Mononuclear cell (primary cell): ENCODE data around the gene TUBB4B. TPM values are rescaled to one million over a fixed set of nuclear protein-coding genes. Genes with fewer than 3 reads are reported as not detected.

Experiments used
- H3K27me3 ChIP-seq: 2 replicates; pipeline ENCODE4 v1.6.0; 2011; ENCODE audit warnings: low read length, control low read depth; ENCODE audit not compliant: insufficient read depth
- H3K4me1 ChIP-seq: 2 replicates; pipeline ENCODE4 v1.5.1; 2011; ENCODE audit warnings: mild to moderate bottlenecking, low read length, control low read depth; ENCODE audit not compliant: insufficient read depth
- H3K4me3 ChIP-seq: 2 replicates; pipeline ENCODE4 v1.5.1; 2011; ENCODE audit warnings: mild to moderate bottlenecking, low read length, moderate library complexity
- H3K9me3 ChIP-seq: 2 replicates; pipeline ENCODE4 v1.5.1; 2011; ENCODE audit warnings: low read depth, mild to moderate bottlenecking, control low read depth, low read length
- total RNA-seq: library from RNA; depleted of rRNA; stranded (reverse); fragments of >200 nt; gene quantifications from one replicate; pipeline ENCODE4 v1.2.3, GENCODE V29; 2012

The TUBB4B gene
- total RNA-seq, 1 donor, result 67.9 TPM

- Histone ChIP-seq H3K27me3 (no peaks in the 10 kb centered on the region), H3K4me1 (peaks cover 16% of the 10 kb centered on the region), H3K9me3 (no peaks in the 10 kb centered on the region), H3K4me3 (no peak overlapping the region)
Measured at GRCh38 chr9:137228506-137228967, 12.6 kb upstream of the TUBB4B start.

DNA sequence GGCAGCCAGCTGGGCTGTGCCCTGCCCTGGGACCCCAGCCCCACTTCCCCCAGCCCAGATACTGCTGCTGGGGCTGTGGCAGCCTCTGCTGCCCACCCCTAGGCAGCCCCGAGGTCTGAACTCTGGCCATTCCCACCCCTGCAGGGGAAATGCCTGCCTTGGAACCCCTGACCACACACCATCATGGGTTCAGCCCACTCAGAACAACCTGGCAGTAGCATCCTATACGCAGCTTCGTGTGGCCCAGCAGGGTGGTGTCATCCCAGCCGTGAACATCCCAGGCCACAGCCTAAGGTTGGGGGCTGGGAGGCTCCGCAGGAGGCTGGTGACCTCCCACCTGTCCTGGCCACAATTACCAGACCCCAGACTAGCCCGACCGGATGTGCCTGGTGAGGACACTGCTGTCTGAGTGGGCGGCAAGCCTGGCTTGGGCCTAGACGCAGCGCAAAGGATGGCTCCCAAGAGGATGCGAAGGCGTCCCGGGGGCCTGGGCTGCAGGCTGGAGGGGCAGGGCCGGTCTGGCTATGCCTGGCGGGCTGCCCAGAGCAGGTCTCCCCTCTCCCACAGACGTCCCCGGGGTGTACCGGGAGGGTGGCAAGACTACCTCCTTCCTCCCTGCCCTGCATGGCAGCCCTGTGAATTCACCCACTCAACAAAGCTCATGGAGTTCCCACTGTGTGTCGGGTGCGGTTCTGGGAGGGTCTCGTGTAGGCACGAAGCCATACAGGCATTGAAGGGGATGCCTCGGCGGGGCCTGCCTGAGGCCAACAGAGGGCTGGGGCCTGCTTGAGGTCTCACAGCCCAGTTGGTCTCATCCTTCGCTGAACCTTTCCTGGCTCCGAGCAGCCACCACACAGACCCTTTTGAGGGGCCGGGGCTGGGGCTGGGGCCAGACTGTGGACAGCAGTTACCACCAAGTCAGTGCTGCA lies 11.9 kb upstream of the TUBB4B start:
- Histone ChIP-seq H3K27me3 (no peaks in the 10 kb centered on the region), H3K9me3 (no peaks in the 10 kb centered on the region), H3K4me3 (no peak overlapping the region)

DNA sequence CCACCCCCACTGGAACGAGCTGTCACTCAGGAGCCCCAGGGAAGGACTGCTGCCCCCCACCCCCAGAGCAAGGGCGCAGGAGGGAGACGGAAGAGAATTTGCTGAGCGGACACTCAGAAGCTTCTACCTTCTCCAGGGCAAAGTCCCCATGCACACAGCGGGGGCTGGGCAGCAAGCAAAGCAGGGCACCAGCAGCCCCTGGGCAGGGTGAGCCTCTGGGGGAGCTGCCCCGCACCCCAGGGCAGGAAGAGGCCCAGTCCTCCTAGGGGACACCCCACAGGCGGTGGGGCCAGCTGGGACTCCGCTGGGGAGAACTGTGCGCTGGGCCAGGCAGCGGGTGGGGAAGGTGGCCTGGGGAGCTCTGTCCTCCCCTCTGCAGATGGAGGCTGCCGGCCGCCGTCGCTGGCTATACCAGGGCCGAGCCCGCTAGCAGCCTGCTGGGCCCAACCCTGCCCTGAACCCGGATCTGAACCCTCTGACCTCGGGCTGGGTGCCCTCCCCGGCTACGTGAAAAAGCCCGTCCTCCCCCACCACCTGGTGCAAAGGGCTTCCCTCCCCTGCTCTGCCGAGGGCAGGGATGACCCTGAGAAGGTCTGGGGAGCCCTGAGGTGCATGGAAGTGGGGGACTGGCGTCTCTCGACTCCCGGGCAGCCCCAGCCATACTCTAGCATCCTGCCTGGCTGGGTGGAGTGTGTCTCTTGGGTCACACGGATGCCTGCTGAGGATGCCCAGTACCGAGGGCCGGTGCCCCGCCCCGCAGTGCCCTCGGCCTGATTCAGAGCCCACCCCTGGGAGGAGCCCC lies 11.0 kb upstream of the TUBB4B start:
- Histone ChIP-seq H3K4me1 (peaks cover 4% of the 10 kb centered on the region), H3K4me3 (no peak overlapping the region), H3K27me3 (no peaks in the 10 kb centered on the region), H3K9me3 (no peaks in the 10 kb centered on the region)

More for the DNA sequence above, 11.9 kb upstream of the TUBB4B start:
- H3K4me1 ChIP-seq, result peaks cover 10% of the 10 kb centered on the region

- peaks cover 4% of the 10 kb centered on the region for H3K4me1 ChIP-seq
- H3K9me3 ChIP-seq, result no peaks in the 10 kb centered on the region
- no peaks in the 10 kb centered on the region for H3K27me3 ChIP-seq
- no peak within 1 kb of the TSS for H3K4me3 ChIP-seq
Measured at GRCh38 chr9:137230705-137231371, 10.2 kb upstream of the TUBB4B start, which contains the start of gene SLC34A3. SLC34A3 (plus strand) TSS chr9:137230901; CDS start chr9:137231703, 802 bp downstream.

DNA sequence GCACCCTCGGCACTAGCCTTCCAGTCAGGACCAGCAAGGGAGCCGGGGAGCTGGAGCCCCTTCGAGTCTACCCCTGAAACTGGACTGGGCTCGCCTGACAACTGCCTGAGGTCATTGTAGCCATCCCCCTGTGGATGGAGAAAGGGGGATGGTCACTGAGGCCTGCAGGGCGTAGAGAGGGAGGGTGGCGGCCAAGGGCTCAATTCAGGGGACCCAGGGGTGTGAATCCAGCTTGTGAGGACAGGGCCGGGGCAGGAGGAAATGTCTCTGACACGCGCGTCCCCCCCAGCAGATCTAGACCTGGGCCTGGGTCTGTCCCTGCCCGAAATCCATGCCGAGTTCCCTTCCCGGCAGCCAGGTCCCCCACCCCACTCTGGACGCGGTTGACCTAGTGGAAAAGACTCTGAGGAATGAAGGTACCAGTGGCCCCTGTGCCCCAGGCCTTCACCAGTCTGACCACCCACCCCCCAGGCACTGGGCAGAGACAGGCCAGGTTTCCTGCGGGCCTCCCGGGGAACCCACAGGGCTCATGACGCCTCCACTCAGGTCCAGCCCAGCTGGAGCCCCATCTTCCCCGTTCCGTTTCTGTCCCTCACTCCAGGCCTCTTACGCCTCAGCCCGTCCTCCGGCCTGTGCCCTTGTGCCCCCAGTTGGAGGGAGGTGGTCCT lies 9.6 kb upstream of the TUBB4B start:
- Histone ChIP-seq H3K4me3 (no peak overlapping the region), H3K27me3 (no peaks in the 10 kb centered on the region), H3K9me3 (no peaks in the 10 kb centered on the region)

GRCh38 chr9:137232101-137232500 lies 9.0 kb upstream of the TUBB4B start:
- H3K4me3 ChIP-seq, result no peak overlapping the region
- H3K27me3 ChIP-seq, result no peaks in the 10 kb centered on the region
- no peaks in the 10 kb centered on the region for H3K9me3 ChIP-seq

More for the DNA sequence above, 9.6 kb upstream of the TUBB4B start:
- H3K4me1 ChIP-seq, result peaks cover 11% of the 10 kb centered on the region

GRCh38 chr9:137232510-137232909 lies 8.6 kb upstream of the TUBB4B start:
- H3K4me3 ChIP-seq, result no peak overlapping the region
- H3K9me3 ChIP-seq, result no peaks in the 10 kb centered on the region
- peaks cover 17% of the 10 kb centered on the region for H3K4me1 ChIP-seq
- no peaks in the 10 kb centered on the region for H3K27me3 ChIP-seq

More at GRCh38 chr9:137232101-137232500, 9.0 kb upstream of the TUBB4B start:
- H3K4me1 ChIP-seq, result peaks cover 17% of the 10 kb centered on the region

- H3K4me1 ChIP-seq, result peaks cover 17% of the 10 kb centered on the region
- H3K27me3 ChIP-seq, result no peaks in the 10 kb centered on the region
- H3K9me3 ChIP-seq, result no peaks in the 10 kb centered on the region
- no peak overlapping the region for H3K4me3 ChIP-seq
Measured at GRCh38 chr9:137233143-137233980, 7.7 kb upstream of the TUBB4B start.

DNA sequence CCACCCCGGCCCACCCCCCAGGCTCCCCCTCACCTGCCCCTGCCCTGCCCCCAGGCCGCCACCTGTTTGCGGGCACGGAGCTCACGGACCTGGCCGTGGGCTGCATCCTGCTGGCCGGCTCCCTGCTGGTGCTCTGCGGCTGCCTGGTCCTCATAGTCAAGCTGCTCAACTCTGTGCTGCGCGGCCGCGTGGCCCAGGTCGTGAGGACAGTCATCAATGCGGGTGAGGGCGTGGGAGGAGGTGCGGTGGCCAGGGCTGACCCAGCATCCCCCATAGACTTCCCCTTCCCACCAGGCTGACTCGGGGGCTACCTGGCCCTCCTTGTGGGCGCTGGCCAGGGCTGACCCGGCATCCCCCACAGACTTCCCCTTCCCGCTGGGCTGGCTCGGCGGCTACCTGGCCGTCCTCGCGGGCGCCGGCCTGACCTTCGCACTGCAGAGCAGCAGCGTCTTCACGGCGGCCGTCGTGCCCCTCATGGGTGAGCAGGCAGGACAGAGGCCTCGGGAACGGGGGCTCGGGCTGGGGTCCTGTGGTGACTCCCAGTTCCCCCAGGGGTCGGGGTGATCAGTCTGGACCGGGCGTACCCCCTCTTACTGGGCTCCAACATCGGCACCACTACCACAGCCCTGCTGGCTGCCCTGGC lies 6.9 kb upstream of the TUBB4B start:
- peaks cover 24% of the 10 kb centered on the region for H3K4me1 ChIP-seq
- H3K4me3 ChIP-seq, result no peak overlapping the region
- no peaks in the 10 kb centered on the region for H3K9me3 ChIP-seq
- no peaks in the 10 kb centered on the region for H3K27me3 ChIP-seq

DNA sequence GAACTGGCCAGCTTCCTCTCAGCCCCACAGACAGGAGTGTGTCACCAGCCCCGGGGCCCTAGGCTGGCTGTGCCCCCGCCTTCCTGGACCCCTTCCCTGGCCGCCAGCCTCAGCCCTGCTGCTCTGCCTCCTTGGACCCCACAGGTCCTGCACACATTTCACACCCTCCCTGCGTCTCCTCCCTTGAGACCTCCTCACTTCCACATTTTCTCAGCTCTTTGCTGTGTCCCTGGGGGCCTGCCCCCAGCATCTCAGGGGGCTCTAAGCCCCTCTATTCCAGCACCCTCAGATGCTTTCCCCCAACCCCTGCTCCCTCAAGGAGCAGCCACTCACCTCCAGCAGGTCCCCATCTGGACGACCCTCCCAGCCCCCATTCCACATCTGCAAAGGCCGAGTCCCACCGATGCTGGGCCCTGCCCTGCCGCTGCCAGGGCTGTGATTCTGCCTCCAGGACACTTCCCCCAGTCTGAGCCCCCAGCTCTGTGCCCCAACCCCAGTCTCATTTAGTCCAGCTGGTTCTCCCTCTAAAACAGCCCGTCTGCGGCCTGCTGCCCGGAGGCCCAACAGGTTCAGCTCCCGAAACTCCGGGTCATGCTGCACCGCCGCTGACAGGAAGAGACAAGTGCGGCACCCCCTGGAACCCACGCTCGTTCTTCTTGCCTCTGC lies 6.2 kb upstream of the TUBB4B start:
- Histone ChIP-seq H3K4me1 (peaks cover 31% of the 10 kb centered on the region), H3K9me3 (no peaks in the 10 kb centered on the region), H3K4me3 (no peak overlapping the region), H3K27me3 (no peaks in the 10 kb centered on the region)

DNA sequence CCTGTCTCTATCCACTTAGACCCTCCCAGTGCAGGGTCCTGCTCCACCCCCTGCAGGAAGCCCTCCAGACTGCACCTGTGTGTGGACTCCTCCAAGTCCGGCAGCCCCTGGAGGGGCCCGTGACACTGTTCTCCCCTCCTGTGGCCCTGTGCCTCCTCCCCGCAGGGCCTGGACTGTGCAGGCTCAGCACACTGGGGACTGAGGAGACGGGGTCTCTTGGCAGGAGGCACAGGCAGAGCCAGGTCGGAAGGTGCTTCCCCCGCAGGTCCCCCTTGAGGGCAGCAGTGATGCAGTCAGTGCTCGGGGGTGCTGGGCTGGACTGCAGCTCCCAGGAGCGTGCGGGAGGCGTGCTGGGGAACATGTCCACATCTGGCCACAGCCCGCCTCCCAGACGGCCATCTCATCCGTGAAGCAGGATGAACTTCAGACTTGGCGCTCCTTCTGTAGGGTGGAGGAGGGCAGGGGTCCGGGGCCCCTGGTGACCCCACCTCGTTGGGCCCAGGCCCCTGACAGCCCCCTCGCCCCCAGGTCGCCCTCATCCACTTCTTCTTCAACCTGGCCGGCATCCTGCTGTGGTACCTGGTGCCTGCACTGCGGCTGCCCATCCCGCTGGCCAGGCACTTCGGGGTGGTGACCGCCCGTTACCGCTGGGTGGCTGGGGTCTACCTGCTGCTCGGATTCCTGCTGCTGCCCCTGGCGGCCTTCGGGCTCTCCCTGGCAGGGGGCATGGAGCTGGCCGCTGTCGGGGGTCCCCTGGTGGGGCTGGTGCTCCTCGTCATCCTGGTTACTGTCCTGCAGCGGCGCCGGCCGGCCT lies 5.5 kb upstream of the TUBB4B start:
- no peak overlapping the region for H3K4me3 ChIP-seq
- H3K4me1 ChIP-seq, result peaks cover 38% of the 10 kb centered on the region
- no peaks in the 10 kb centered on the region for H3K9me3 ChIP-seq
- H3K27me3 ChIP-seq, result no peaks in the 10 kb centered on the region

DNA sequence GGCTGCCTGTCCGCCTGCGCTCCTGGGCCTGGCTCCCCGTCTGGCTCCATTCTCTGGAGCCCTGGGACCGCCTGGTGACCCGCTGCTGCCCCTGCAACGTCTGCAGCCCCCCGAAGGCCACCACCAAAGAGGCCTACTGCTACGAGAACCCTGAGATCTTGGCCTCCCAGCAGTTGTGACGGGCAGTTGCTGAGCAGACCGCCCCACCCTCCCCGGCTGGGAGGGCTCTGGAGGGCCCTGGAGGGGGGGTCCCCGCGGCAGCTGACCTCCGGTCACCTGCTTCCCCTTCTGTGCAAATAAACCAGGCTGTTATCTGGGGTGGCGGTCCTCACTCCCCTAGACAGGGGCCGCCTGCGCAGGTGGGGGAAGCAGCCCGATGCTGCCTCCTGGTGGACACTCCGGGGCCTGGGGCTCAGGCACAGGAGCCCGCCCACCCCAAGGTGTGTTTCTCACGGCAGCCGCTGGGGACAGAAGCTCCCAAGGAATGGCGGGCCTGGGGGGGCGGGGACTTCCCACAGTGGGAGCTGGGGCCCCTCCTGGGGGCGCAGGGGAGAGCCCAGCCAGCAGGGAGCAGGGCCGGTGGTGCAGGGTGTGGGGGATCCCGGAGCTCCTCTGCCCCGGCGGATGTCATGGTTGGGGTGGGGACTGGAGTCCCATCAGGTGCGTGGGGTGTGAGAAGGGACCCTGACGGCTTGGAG lies 4.7 kb upstream of the TUBB4B start:
- Histone ChIP-seq H3K4me3 (no peak overlapping the region), H3K4me1 (peaks cover 38% of the 10 kb centered on the region), H3K27me3 (no peaks in the 10 kb centered on the region), H3K9me3 (no peaks in the 10 kb centered on the region)
